ENCODE measurements around the gene ZXDC. TPM values are rescaled to one million over a fixed set of nuclear protein-coding genes. Genes with fewer than 3 reads are reported as not detected.

Gene ZXDC
- total RNA-seq, 1 experiment from 2014 or later: 28.3 TPM

- WGBS (ENCODE audit: extremely low coverage, insufficient read length, low lambda C conversion rate): no CpG with 5 or more reads among the region's 3 CpGs
- Histone ChIP-seq H3K56ac (ENCODE audit: insufficient read length, low read depth, low read length) (no peak overlapping the region), H2BK20ac (ENCODE audit: low read depth, low read length, poor library complexity, severe bottlenecking) (no peak overlapping the region), H4K8ac (replicated peaks; ENCODE audit: insufficient read length, low read depth, low read length) (no peak overlapping the region), H3K14ac (ENCODE audit: insufficient read depth, low read length) (no peak overlapping the region), H3K9ac (ENCODE audit: extremely low read depth, insufficient read length, low read length) (no peak overlapping the region), H4K5ac (ENCODE audit: insufficient read length, low read depth, low read length) (no peak overlapping the region), H3K79me2 (ENCODE audit: insufficient read depth, low read length) (no peaks in the 10 kb centered on the region), H2BK120ac (ENCODE audit: low read depth, low read length, poor library complexity, severe bottlenecking) (no peak overlapping the region), H4K20me1 (ENCODE audit: control insufficient read depth, insufficient read depth, insufficient read length) (no peaks in the 10 kb centered on the region), H3K18ac (ENCODE audit: insufficient read length, low read depth, low read length) (no peak overlapping the region), H3K27me3 (ENCODE audit: insufficient read depth, low read length) (no peaks in the 10 kb centered on the region), H3K23me2 (ENCODE audit: insufficient read length, low read depth, low read length, poor library complexity, severe bottlenecking) (no peaks in the 10 kb centered on the region), H2BK12ac (ENCODE audit: insufficient read length, low read depth, low read length) (no peak overlapping the region), H2BK5ac (ENCODE audit: insufficient read length, low read length) (no peak overlapping the region), H2AFZ (ENCODE audit: low read length) (no peak overlapping the region), H3K23ac (ENCODE audit: insufficient read length, low read depth, low read length) (no peak overlapping the region), H3K4me2 (ENCODE audit: insufficient read depth, insufficient read length, low read length) (no peak overlapping the region), H3K4ac (ENCODE audit: low read depth, low read length) (no peak overlapping the region), H2AK5ac (ENCODE audit: insufficient read length, low read length) (no peak overlapping the region), H3K4me1 (ENCODE audit: insufficient read depth, low read length) (no peaks in the 10 kb centered on the region), H2BK15ac (ENCODE audit: low read depth, low read length) (no peak overlapping the region), H3K27ac (ENCODE audit: insufficient read length, low read depth, low read length) (no peak overlapping the region), H3K9me3 (ENCODE audit: control insufficient read depth, low read depth, low read length) (no peaks in the 10 kb centered on the region), H3K79me1 (ENCODE audit: insufficient read depth, low read depth, low read length, poor library complexity, severe bottlenecking) (no peaks in the 10 kb centered on the region), H4K91ac (ENCODE audit: insufficient read length, low read depth, low read length) (no peak overlapping the region), H3T11ph (ENCODE audit: low read length) (no peak overlapping the region)
- Mint-ChIP-seq H3K4me3 (no peak overlapping the region), H3K27ac (peak overlapping the region in 2 of 3 experiments; percentile 12 to 55; a peak in 3 of 7 replicates), H3K4me1 (peaks cover 30 to 44% of the 10 kb centered on the region in 2 experiments), H3K36me3 (ENCODE audit: insufficient read depth in 1 of 3, low read depth in 3 of 3) (peaks cover 0 to 19% (median 10%) of the 10 kb centered on the region in 3 experiments; a peak in 3 of 7 replicates), H3K9me3 (no peaks in the 10 kb centered on the region), H3K27me3 (ENCODE audit: low read depth) (peaks cover 2% of the 10 kb centered on the region; the same call in 1 of the 2 replicates)
- DNase-seq: peak; percentile 22
- TF ChIP-seq, protein P1, sequence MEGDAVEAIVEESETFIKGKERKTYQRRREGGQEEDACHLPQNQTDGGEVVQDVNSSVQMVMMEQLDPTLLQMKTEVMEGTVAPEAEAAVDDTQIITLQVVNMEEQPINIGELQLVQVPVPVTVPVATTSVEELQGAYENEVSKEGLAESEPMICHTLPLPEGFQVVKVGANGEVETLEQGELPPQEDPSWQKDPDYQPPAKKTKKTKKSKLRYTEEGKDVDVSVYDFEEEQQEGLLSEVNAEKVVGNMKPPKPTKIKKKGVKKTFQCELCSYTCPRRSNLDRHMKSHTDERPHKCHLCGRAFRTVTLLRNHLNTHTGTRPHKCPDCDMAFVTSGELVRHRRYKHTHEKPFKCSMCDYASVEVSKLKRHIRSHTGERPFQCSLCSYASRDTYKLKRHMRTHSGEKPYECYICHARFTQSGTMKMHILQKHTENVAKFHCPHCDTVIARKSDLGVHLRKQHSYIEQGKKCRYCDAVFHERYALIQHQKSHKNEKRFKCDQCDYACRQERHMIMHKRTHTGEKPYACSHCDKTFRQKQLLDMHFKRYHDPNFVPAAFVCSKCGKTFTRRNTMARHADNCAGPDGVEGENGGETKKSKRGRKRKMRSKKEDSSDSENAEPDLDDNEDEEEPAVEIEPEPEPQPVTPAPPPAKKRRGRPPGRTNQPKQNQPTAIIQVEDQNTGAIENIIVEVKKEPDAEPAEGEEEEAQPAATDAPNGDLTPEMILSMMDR (conservative IDR thresholded peaks at IDR 0.05): no peak
Measured at GRCh38 chr3:126442856-126443242, 32.8 kb downstream of the ZXDC start.
